ENCODE measurements around the gene MECP2. TPM values are rescaled to one million over a fixed set of nuclear protein-coding genes. Genes with fewer than 3 reads are reported as not detected.

MECP2 gene
- total RNA-seq, 1 donor from 2014 or later: 26.7 TPM

- TF ChIP-seq EZH2phosphoT487 (IDR thresholded peaks at IDR 0.05) (no peak), EZH2 (IDR thresholded peaks at IDR 0.05) (no peak)
- TF ChIP-seq, protein P1, sequence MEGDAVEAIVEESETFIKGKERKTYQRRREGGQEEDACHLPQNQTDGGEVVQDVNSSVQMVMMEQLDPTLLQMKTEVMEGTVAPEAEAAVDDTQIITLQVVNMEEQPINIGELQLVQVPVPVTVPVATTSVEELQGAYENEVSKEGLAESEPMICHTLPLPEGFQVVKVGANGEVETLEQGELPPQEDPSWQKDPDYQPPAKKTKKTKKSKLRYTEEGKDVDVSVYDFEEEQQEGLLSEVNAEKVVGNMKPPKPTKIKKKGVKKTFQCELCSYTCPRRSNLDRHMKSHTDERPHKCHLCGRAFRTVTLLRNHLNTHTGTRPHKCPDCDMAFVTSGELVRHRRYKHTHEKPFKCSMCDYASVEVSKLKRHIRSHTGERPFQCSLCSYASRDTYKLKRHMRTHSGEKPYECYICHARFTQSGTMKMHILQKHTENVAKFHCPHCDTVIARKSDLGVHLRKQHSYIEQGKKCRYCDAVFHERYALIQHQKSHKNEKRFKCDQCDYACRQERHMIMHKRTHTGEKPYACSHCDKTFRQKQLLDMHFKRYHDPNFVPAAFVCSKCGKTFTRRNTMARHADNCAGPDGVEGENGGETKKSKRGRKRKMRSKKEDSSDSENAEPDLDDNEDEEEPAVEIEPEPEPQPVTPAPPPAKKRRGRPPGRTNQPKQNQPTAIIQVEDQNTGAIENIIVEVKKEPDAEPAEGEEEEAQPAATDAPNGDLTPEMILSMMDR (IDR thresholded peaks at IDR 0.05): no peak
- Mint-ChIP-seq H3K36me3 (peaks cover 22% of the 10 kb centered on the region), H3K4me1 (peaks cover 4% of the 10 kb centered on the region), H3K27ac (no peak overlapping the region), H3K27me3 (ENCODE audit: insufficient read depth, low read depth) (peaks cover 8% of the 10 kb centered on the region), H3K4me3 (no peak overlapping the region), H3K9me3 (peaks cover 15% of the 10 kb centered on the region)
- no peak overlapping the region for H3K27ac ChIP-seq
- H3K79me2 ChIP-seq (ENCODE audit: low read depth): no peaks in the 10 kb centered on the region
- DNase-seq (ENCODE audit: low spot score): no peak
- H2AFZ ChIP-seq (replicated peaks): no peak overlapping the region
- H3K4me2 ChIP-seq: no peak overlapping the region
- no peaks in the 10 kb centered on the region for H3K9me3 ChIP-seq (ENCODE audit: low read depth)
- no peaks in the 10 kb centered on the region for H3K4me1 ChIP-seq
- H3F3A ChIP-seq (ENCODE audit: low read depth): no peaks in the 10 kb centered on the region
- H3K27me3 ChIP-seq: no peaks in the 10 kb centered on the region
- no peaks in the 10 kb centered on the region for H3K36me3 ChIP-seq
- peaks cover 36% of the 10 kb centered on the region for H4K20me1 ChIP-seq (ENCODE audit: low read depth)
- H3K4me3 ChIP-seq: no peak overlapping the region
- H3K9ac ChIP-seq: no peak overlapping the region
These were observed 66.7 kb downstream of the MECP2 start for GRCh38 chrX:154030715-154031305.

DNA sequence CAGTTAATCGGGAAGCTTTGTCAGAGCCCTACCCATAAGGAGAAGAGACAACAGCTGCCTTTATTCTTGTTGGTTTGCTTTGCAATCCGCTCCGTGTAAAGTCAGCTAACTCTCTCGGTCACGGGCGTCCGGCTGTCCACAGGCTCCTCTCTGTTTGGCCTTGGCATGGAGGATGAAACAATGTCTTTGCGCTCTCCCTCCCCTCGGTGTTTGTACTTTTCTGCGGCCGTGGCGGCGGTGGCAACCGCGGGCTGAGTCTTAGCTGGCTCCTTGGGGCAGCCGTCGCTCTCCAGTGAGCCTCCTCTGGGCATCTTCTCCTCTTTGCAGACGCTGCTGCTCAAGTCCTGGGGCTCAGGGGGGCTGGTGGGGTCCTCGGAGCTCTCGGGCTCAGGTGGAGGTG, 67.3 kb downstream of the MECP2 start:
- H3K9me3 ChIP-seq (ENCODE audit: low read depth): no peaks in the 10 kb centered on the region
- Mint-ChIP-seq H3K4me3 (no peak overlapping the region), H3K9me3 (peaks cover 18% of the 10 kb centered on the region), H3K27ac (no peak overlapping the region), H3K4me1 (peaks cover 4% of the 10 kb centered on the region), H3K27me3 (ENCODE audit: insufficient read depth, low read depth) (peaks cover 8% of the 10 kb centered on the region), H3K36me3 (peaks cover 22% of the 10 kb centered on the region)
- no peaks in the 10 kb centered on the region for H3K79me2 ChIP-seq (ENCODE audit: low read depth)
- peaks cover 31% of the 10 kb centered on the region for H4K20me1 ChIP-seq (ENCODE audit: low read depth)
- no peak overlapping the region for H3K9ac ChIP-seq
- no peaks in the 10 kb centered on the region for H3K4me1 ChIP-seq
- no peak overlapping the region for H3K27ac ChIP-seq
- H3K4me2 ChIP-seq: no peak overlapping the region
- no peak overlapping the region for H2AFZ ChIP-seq (replicated peaks)
- no peaks in the 10 kb centered on the region for H3F3A ChIP-seq (ENCODE audit: low read depth)
- H3K36me3 ChIP-seq: no peaks in the 10 kb centered on the region
- DNase-seq (ENCODE audit: low spot score): no peak
- no peaks in the 10 kb centered on the region for H3K27me3 ChIP-seq
- TF ChIP-seq EZH2 (IDR thresholded peaks at IDR 0.05) (no peak), EZH2phosphoT487 (IDR thresholded peaks at IDR 0.05) (no peak)
- TF ChIP-seq, protein P1 (IDR thresholded peaks at IDR 0.05): no peak
- H3K4me3 ChIP-seq: no peak overlapping the region

DNA sequence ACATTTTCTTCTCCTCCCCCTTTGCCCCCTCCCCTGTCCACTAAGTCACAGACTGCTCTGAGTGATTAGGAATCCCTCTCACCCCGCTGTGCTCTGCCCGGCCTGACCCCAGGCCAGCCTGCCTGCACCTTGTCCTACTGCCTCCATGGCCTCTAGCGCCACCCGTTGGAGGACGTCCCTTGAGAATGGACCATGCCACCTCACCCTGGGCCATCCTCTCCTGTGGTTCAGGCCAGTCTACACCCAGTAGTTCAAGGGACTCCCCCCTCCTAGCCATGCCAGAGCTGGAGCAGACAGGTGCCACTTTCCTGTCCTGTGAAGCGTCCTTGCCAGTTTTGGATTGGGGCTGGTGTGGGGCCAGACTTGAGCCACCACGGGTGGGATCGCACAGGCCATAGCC, 68.1 kb downstream of the MECP2 start:
- H3K4me1 Mint-ChIP-seq: peaks cover 7% of the 10 kb centered on the region
- no peak for DNase-seq (ENCODE audit: low spot score)
- Histone ChIP-seq H3K36me3 (no peaks in the 10 kb centered on the region), H3K9me3 (ENCODE audit: low read depth) (no peaks in the 10 kb centered on the region), H3K4me3 (no peak overlapping the region), H3K79me2 (ENCODE audit: low read depth) (no peaks in the 10 kb centered on the region), H3K27ac (no peak overlapping the region), H3K27me3 (no peaks in the 10 kb centered on the region), H3K4me1 (no peaks in the 10 kb centered on the region), H3K9ac (no peak overlapping the region), H2AFZ (replicated peaks) (no peak overlapping the region), H3F3A (ENCODE audit: low read depth) (no peaks in the 10 kb centered on the region), H3K4me2 (no peak overlapping the region), H4K20me1 (ENCODE audit: low read depth) (peaks cover 24% of the 10 kb centered on the region)
- H3K27me3 Mint-ChIP-seq (ENCODE audit: insufficient read depth, low read depth): peaks cover 8% of the 10 kb centered on the region
- H3K4me3 Mint-ChIP-seq: no peak overlapping the region
- H3K36me3 Mint-ChIP-seq: peaks cover 19% of the 10 kb centered on the region
- TF ChIP-seq, protein P1 (IDR thresholded peaks at IDR 0.05): no peak
- TF ChIP-seq EZH2phosphoT487 (IDR thresholded peaks at IDR 0.05) (no peak), EZH2 (IDR thresholded peaks at IDR 0.05) (no peak)
- no peak overlapping the region for H3K27ac Mint-ChIP-seq
- H3K9me3 Mint-ChIP-seq: peaks cover 20% of the 10 kb centered on the region

All from neural progenitor cell (in vitro differentiated cells).